Hindlimb muscle (tissue), 1 donor: ENCODE data around the gene INF2. TPM values are rescaled to one million over a fixed set of nuclear protein-coding genes. Genes with fewer than 3 reads are reported as not detected.
"Not testable (repeated sequence)": the region's sequence is repeated elsewhere in the genome, so short reads cannot be mapped to it uniquely, and the experiment has no call there.

Experiments used
- DNase-seq: peaks from one replicate; pipeline ENCODE4 v3.0.0-alpha.2; 2013
- polyA plus RNA-seq: library from polyadenylated mRNA; unstranded; fragments of 120-200 nt; gene quantifications from one replicate; pipeline ENCODE4 v1.2.1, GENCODE V29; 2013; ENCODE audit not compliant: insufficient read length

The INF2 gene
- 69.9 TPM for polyA plus RNA-seq

DNA sequence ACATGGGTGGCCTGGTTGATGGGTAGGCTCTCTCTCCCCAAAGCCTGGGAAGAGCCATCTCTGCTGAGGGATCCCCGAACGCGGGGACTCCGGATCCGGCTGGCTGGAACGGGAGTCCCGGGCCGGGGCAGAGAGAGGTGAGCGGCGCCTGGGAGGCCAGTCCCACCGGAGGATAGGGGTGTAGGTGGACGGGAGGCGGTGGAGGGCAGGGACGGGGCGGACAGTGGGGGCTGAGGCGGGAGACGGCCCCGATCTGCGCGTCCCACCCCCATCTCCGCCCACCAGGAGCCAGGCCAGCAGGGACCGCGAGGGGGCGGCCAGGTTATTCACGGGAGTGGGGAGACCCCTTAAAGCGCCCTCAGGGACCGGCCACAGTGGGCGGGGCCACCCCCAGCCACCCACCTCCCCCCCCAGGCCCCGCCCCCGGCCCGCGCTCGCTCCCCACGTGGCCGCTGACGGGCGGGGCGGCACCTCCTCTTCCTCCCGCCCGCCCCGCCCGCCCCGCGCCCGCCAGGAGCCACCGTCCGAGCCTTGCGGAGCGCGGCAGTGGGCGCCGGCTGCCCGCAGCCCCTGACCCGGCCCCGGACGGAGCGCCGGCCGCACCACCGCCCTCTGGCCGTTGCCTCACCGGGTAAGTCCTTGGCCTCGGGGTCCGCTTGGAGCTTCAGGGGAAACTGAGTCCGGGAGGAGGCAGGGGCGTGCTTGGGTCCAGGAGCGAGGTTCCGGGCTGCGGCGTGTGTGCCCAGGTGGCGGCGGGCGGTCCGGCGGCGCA lies at the start of gene INF2:
TSS of gene INF2 (plus strand) at position 510 of the 772 bp plus-strand sequence. CDS start 11,748 bp downstream, outside the sequence.
- DNase-seq = peak; percentile 58

DNA sequence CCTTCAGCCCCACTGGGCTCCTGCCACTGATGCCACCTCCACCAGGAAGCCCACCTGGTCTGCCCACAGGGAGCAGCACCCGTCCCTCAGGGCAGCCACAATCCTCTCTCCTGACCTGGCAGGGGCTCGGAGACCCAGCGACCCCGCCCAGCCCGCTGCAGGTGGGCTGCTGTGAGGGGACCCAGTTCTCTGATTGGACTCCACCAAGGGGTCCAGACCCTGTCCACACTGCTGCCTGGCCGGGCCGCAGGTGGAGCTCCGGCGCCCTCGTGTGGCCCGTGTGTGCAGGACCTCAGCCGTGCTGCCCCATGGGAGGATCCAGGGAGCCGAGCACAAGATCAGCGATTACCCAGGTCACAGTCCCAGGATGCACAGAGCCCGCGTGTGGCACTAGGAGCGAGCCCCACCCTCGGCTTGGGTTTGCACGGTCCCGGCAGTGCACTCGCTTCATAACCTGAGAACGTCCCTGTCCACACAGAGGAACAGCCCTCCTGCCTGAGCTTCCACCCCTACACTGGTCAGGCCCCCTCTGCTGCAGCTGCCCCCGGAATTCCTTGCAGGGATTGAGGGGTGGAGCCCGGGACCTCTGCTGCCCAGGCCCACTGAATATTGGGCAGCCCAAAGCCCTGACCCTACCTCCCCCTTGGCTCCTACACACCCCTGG lies 49.4 kb upstream of the INF2 start:
- DNase-seq = peak; percentile 58

DNA sequence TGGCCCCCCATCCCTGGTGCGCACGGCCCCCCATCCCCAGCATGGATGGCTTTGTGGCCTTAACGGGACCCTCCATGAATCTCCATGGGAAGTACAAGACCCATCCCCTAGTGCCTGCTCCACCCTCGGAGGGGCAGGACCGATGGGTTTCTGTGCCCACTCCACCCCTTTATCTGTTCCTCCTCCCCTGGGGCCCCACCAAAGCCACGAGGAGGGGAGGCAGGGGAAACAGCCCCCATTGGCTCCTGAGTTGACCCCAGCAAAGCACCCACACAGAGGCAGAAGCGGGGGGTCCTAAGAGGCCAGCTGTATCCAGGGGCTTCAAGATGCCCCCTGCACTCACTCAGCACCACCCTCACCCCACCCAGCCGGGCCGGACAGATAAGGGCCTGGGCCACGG lies 48.7 kb upstream of the INF2 start:
- DNase-seq = no peak

DNA sequence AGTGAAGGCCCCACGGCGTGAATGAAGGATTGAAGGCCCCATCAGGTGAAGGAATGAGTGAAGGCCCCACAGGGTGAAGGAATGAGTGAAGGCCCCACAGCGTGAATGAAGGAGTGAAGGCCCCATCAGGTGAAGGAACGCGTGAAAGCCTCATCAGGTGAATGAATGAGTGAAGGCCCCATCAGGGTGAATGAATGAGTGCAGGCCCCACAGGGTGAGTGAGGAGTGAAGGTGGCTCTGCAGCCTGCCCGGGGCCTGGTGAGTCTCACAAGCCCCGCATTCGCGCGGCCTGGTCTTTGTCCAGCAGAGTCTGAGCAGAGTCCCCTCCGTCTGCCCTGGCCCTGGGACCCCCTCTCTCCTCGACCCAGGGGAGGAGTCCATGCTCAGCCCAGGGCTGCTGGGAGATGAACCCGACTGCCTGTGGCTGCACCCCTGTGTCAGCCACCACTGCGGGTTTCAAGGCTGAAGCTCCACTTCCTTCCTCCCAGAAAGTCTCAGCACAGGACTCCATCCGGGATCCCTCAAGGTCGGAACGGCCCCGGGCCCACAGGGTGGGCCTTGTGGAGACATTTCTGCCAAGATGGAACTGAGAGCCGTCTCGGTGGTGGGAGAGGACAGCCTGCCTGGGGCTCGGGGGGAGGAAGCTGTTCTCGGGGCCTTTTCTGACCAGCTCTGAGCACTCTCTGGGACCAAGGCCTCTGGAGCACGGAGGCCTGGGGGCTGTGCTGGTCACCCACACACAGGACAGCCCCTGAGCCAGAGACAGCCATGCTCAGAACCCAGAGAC lies 47.5 kb upstream of the INF2 start:
- no peak for DNase-seq

DNA sequence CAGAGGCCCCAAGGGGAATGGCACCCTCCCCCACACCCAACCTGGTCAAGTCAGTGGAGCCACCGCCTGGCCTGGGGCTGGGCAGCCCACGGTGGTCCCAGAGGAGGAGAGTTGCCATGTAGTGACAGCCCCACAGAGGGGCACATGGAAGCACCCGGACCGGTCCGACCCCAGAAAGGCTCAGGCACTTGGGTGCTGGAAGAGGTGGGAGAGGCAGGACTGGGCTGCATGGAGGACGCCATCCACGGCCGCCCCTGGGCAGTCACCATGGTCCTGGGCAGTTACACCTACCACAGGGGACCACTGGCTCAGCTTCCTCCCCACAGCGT lies 46.9 kb upstream of the INF2 start:
- DNase-seq = no peak

DNA sequence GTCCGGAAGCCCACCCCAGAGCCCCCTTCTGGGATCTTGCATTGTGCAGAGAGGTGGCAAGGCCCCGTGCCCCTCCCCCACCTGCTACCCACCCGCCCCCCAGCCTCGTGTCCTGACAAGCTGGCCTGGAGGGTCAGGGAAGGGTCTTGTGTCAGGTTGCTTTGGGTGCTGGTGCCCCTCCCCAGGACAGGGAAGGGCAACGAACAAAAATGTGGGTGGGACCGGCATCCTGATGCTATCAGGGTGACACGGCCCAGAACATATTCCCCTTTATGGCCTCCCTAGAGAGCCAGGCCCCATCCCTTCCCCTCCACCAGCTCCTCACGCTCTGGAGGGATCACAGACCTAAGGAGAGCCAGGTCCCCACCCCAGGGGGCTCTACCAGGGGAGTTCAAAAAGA lies 46.1 kb upstream of the INF2 start:
- no peak for DNase-seq

DNA sequence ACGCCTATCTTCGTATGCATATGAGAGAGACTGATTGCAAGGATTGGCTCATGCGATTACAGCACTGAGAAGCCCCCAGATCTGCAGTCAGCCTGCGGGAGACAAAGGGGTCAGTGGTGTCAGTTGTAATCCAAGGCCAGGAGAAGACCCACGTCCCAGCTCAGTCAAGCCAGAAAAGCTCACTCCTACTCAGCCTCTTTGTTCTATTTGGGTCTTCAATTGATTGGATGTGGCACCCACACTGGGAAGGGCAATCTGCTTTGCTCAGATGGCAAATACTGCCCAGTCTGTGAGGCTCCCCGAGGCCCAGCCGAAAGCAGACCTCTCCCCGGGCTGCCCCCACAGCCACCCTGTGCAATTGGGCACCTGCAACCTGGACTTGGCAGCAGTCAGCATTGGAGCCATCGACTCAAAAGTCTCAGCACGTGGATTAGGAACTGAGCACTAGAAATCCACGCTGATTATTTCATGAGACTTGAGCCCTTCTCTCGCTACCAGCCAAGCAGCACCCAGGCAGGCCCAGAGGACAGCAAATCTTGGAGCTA lies 45.3 kb upstream of the INF2 start:
- DNase-seq = no peak

DNA sequence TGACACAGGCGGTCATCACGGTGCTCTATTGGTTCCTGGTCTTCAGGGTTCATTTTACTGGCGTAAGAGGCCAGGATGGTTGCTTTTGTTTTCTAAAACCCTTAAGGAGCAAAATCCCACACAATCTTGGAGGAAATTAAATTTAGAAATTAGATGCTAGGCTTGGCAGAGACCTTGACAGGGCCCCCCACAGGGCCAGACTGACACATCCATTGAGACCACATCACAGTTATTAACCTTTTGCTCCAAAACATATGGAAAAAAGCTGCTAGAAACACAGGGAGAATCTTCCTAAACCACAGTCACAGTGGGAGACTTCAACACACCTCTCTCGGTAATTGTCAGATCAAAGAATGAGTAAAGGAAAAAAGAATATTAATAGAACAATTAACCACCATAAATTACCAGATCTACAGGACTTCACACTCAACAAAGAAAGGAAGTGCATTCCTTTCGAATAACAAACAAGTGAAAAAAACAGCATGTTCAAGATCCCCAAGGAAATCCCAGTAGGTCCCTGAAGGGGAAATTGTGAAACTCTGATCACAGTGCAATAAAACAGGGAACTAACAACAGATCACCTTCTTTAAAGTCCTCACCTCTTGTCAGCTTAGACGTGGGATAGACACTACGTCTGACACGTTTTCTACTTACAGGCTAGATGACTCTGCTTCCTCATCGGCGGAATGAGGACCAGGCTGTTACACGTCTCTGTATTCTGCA lies 44.6 kb upstream of the INF2 start:
- no peak for DNase-seq

DNA sequence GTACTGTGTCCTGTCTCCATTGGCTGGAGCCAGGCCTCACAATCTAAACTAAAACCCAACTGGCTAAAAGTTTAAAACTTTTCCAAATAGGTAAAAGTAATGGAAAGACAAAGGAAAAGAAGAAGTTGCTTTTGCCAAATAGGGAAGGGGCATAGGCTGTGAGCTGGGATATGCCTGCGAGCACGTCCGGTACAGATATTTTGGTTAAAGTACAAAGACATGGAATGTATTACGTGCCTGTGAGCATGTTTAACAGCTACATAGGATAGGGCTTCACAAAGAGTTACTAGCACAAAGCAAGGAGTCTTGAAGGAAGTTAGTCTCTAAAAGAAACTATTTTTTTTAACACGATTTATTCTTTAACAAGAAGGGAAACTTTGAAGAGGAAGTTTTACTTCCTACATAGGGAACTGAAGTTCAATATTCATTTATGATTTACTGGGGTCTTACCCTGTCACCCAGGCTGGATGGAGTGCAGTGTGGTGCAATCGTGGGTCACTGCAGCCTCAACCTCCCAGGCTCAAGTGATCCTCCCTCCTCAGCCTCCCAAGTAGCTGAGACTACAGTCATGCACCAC lies 41.9 kb upstream of the INF2 start:
- DNase-seq = no peak

DNA sequence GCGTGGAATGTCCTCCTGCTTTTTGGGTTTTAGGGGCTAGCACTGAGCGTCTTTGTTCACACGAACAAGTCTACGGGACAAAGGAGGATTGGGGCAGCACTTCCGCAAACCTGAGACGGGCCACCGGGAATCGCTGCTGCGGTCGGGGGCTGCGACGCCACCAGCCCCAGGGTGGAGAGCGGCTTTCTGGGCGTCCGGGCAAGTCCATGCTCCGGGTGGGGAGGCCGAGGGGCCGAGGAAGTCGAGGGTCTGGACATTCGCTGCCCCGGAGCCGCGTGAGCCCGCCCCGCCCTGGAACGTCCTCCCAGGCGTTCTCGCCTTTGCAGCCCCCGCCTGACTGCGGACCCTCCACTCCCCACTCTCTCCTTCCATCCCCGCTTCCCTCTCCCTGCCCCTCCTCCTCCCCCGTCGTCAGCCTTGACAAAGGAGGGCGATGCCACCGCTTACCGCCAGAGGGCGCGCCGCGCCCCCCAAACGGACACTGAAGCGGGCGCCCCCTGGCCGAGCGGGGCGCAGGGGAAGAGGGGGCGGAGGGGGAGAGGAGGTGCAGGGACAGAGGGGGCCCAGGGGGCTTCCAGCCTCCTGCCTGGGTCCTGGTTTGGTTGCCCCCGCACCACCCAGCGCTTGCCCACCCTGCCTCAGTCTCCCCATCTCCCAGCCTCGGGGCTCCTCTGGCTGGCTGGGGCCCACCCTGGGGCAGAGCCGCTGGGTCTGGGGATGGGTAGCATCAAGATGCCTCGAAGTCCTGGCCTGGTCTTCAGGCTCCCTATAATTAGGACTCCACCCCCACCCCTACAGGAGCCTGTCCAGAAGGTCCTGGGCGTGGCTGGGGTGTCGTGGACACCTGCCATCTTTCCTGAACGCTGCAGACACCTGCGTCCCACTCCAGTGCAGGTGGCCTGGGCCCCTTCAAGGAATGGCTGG lies 39.1 kb upstream of the INF2 start:
- peak; percentile 83 for DNase-seq

DNA sequence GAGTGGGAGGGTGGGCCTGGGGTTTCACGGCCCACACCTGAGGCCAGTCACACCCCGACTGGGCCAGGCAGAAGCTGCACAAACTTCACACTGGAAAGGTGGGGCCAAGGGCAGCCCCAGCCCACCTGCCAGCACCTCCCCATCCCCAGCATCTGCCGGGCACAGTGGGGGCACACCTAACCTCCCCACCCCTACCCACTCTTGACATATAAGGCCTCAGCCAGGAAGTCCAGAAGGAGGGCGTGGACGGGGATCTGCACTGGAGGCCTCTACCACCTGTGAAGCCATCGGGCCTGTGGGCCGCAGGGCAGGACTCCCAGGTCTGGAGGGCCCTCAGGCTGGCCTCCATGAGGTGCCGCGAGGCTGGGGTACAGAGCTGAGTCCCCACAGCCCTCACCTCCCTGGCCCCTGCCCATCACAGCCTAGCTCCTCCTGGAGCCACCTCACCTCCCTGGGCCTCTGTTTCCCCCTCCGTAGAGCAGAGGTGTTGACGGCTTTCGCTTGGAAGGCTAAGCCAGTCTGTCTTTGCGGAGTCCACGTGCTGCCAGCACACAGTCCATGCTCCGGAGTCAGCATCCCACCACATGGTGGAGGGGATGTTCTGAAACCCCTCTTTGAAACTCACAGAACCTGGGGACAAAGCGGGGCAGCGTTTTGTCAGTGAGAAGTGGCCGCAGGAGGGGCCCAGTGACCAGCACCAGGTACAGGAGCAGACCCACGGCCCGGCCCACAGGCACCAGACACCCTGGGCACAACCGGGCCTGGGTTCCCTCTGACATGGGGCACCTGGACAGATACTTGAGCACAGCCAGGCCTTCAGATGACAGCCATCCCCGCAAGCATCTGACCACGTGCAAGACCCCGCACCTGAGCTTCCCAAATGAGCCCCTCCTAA lies 38.2 kb upstream of the INF2 start:
- DNase-seq = no peak

DNA sequence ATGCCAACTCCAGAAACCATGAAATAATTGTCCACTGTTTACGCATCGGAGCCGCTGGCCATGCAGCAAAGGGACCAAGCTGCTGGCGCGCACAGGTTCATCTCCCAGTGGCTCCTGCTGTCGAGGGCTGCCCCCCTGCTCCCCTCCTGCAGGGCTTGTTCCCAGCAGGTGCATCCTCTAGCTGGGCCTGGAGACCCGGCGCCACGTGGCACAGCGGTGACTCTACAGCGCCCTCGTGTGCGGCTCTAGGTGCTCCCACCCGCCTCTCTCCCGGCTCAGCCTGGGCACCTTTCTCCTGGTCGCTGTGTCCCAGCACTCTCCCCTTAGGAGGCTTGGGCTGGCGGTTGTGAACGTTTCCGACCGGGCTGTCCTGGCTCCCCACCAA lies 37.5 kb upstream of the INF2 start:
- no peak for DNase-seq

DNA sequence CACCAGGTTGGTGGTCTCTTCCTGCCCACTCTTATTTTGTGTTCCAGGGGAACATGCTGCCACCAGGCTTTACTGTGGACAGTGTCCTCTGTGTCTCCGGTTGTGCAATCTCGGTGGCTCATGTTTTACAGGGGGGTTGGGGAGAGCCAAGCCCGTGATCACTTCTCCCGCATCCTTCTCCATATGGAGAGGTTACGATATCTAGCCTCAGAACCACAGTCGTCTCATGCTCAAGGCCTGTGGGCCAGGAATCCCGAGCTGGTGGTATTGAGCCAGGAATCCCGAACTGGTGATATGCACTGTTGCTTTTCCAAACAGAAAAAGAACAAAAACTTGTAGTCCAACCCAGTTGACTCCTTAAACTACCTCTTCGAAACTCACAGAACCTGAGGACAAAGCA lies 37.0 kb upstream of the INF2 start:
- DNase-seq = no peak

DNA sequence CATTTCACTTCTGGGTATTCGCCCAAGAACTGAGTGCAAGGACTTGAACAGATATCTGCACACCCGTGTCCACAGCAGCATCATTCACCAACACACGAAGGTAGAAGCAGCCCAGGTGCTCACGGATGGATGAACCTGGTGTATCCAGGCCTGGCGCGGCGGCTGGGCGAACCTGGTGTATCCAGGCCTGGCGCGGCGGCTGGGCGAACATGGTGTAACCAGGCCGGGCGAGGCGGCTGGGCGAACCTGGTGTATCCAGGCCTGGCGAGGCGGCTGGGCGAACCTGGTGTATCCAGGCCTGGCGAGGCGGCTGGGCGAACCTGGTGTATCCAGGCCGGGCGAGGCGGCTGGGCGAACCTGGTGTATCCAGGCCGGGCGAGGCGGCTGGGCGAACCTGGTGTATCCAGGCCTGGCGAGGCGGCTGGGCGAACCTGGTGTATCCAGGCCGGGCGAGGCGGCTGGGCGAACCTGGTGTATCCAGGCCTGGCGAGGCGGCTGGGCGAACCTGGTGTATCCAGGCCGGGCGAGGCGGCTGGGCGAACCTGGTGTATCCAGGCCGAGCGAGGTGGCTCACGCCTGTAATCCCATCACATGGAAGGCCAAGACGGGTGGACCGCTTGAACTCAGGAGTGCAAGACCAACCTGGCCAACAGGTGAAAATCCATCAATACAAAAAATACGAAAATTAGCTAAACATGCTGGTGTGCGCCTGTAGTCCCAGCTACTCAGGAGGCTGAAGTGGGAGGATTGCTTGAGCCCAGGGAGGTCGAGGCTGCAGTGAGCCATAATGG lies 36.1 kb upstream of the INF2 start:
- DNase-seq = not testable (repeated sequence)

DNA sequence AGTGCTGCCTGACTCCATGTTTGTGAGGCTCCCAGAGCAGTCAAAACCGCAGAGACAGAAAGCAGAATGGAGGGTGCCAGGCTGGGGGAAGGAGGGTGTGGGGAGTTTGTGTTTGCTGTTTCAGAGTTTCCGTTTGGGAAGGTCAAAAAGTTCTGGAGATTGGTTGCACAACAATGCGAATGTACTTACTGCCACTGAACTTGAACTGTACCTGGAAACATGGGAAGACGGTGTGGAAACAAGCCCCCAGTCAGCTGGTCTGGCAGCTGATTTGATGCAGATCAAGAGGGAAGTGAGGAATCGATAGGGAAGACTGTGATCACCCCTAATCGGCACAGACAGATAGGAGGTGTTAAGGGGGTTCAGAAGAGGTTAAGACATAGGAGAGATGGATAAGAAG lies 35.3 kb upstream of the INF2 start:
- DNase-seq = no peak

DNA sequence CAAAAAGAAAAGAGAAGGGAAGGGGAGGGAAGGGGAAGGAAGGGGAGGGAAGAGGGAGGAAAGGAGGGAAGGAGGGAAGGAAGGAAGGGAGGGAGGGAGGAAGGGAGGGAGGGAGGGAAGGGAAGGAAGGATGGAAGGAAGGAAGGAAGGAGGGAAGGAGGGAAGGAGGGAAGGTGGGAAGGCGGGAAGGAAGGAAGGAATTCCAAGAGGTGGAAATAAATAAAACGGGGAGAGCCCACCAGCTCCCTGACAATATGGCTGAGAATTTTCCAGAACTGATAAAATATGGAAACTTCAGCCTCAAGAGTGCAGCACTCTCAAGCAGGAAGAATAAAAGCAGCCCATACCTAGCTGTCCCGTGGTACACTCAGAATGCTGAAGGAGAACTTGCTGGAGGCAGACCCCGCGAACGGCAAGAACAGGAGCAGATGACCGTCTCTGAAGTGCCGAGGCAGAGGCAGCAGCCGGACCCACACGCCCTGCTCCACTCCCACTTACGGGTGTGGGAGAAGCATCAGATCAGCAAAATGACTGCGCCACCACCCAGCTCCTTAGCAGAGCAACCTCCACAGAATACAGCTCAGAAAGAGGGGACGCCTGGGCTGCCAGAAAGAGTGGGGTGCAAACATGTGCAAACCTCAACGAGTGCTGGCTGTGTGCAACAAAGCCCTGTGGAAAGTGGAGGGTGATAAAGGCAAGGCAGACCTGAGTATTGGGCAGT lies 34.1 kb upstream of the INF2 start:
- DNase-seq = no peak

DNA sequence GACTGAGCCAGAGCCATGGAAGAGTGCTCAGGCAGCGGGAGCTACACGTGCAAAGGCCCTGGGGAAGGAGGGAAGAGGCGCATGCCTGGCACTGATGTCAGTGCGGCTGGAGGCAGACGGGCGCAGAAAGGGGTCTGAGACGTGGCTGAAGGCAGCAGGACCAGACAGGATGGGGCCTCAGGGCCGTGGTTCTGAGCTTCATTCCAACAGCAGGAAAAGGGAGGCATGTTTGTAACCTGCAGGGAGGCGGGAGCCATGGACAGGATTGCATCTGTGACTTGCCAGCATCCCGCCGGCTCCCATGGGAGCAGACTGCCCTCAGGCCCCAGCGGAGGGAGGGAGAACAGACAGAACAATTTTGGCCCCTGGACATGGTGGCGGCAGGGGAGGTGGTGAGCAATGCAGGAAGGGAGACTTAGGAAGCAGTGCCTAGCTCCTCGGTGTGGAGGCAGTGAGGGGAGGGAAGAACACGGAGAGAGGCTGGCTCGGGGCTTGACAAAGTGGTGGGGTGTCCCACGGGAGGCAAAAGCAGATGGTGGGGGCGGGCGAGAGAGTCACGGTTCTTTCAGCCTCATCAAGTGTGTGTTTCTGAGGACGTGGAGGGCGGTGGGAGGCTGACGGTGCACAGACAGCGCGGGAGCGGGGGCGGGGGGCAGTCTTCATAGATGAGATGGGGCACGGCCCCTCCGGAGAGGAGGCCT lies 33.3 kb upstream of the INF2 start:
- no peak for DNase-seq

DNA sequence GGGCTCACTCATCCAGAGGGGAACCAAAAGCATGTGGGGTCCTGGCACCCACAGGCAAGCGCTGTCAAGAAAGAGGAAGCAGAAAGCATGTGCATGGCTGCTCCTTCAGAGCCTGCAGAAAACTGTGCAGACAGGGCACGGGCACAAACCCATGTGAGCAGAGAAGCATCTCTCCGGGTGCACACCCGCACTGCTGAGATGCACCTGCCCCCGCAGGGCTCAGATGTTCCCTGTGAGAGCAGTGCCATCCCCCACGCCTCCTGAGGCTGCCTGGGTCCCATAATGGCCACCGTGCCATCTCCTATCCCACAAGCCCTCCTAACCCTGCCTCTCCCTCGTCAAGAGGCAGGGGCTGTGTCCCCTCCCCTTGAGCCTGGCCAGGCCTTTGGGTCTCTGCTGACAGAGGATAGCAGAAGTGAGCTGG lies 32.3 kb upstream of the INF2 start:
- no peak for DNase-seq
